ENCODE measurements around the gene PSMD5.

DNA sequence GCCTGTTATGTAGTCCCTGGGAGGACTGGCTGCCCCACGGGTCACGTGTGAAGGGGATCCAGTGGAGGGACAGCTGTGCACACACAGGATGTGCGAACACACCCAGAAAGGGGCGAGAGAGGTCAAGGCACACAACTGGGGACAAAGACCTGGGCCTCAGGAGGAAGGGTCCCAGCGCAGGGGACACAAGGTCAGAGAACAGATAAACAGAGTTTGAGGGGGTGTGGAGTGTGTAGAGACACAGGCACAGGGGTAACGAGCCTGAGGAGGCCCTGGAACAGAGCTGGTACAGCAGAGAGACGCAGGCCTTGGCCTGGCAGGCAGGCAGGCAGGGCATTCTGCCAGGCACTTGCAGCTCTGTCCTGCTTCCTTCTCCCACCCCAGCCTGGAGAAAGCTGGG is 14.8 kb upstream of the PSMD5 start:
- TF ChIP-seq CTCF (IDR thresholded peaks at IDR 0.05) (no peak), POLR2A (IDR thresholded peaks at IDR 0.05) (no peak)

Data from Peyer's patch (tissue), 4 donors.